ENCODE measurements around the gene DUSP9. TPM values are rescaled to one million over a fixed set of nuclear protein-coding genes. Genes with fewer than 3 reads are reported as not detected.
A peak's percentile ranks its signal among the peaks of the same experiment; 100 is the strongest.

The DUSP9 gene
- total RNA-seq, 1 donor from 2014 or later, result 4.1 TPM

- H3K4me3 ChIP-seq (ENCODE audit: low read depth, low read length), result no peak overlapping the region
These were observed 21.0 kb downstream of the DUSP9 start for GRCh38 chrX:153667956-153668396.

GRCh38 chrX:153668423-153669173, 21.6 kb downstream of the DUSP9 start:
- no peaks in the 10 kb centered on the region for H3K36me3 ChIP-seq (ENCODE audit: control insufficient read depth, insufficient read depth, low read length)
- TF ChIP-seq CTCF (IDR thresholded peaks at IDR 0.05; ENCODE audit: insufficient read depth, low read length, poor library complexity, severe bottlenecking), result no peak
- no peak for DNase-seq (ENCODE audit: low read depth)
- peaks cover 15% of the 10 kb centered on the region for H3K27me3 ChIP-seq (ENCODE audit: control insufficient read depth, insufficient read depth, low read length)
- H3K4me3 ChIP-seq (ENCODE audit: low read depth, low read length), result no peak overlapping the region

More at GRCh38 chrX:153667956-153668396, 21.0 kb downstream of the DUSP9 start:
- H3K27me3 ChIP-seq (ENCODE audit: control insufficient read depth, insufficient read depth, low read length), result peaks cover 11% of the 10 kb centered on the region
- DNase-seq (ENCODE audit: low read depth), result peak; percentile 10
- TF ChIP-seq CTCF (IDR thresholded peaks at IDR 0.05; ENCODE audit: insufficient read depth, low read length, poor library complexity, severe bottlenecking), result peak; percentile 69
- no peaks in the 10 kb centered on the region for H3K36me3 ChIP-seq (ENCODE audit: control insufficient read depth, insufficient read depth, low read length)

GRCh38 chrX:153669174-153669890, 22.3 kb downstream of the DUSP9 start:
- no peak for DNase-seq (ENCODE audit: low read depth)
- Histone ChIP-seq H3K4me3 (ENCODE audit: low read depth, low read length) (no peak overlapping the region), H3K36me3 (ENCODE audit: control insufficient read depth, insufficient read depth, low read length) (no peaks in the 10 kb centered on the region), H3K27me3 (ENCODE audit: control insufficient read depth, insufficient read depth, low read length) (peaks cover 20% of the 10 kb centered on the region)
- peak; percentile 76 for TF ChIP-seq CTCF (IDR thresholded peaks at IDR 0.05; ENCODE audit: insufficient read depth, low read length, poor library complexity, severe bottlenecking)

- H3K27me3 ChIP-seq (ENCODE audit: control insufficient read depth, insufficient read depth, low read length), result peaks cover 24% of the 10 kb centered on the region
- DNase-seq (ENCODE audit: low read depth), result no peak
- no peak for TF ChIP-seq CTCF (IDR thresholded peaks at IDR 0.05; ENCODE audit: insufficient read depth, low read length, poor library complexity, severe bottlenecking)
- no peak overlapping the region for H3K4me3 ChIP-seq (ENCODE audit: low read depth, low read length)
- no peaks in the 10 kb centered on the region for H3K36me3 ChIP-seq (ENCODE audit: control insufficient read depth, insufficient read depth, low read length)
These were observed 23.1 kb downstream of the DUSP9 start for GRCh38 chrX:153669901-153670731.

GRCh38 chrX:153670748-153671588, 24.0 kb downstream of the DUSP9 start:
- Histone ChIP-seq H3K27me3 (ENCODE audit: control insufficient read depth, insufficient read depth, low read length) (peaks cover 24% of the 10 kb centered on the region), H3K36me3 (ENCODE audit: control insufficient read depth, insufficient read depth, low read length) (no peaks in the 10 kb centered on the region), H3K4me3 (ENCODE audit: low read depth, low read length) (no peak overlapping the region)
- TF ChIP-seq CTCF (IDR thresholded peaks at IDR 0.05; ENCODE audit: insufficient read depth, low read length, poor library complexity, severe bottlenecking), result no peak
- no peak for DNase-seq (ENCODE audit: low read depth)
